Mesenchymal stem cell (in vitro differentiated cells and primary cell): ENCODE results near the gene CLASP1.

Experiments used
- DNase-seq: peaks from one replicate; pipeline ENCODE4 v3.0.0-alpha.2; 2013
- H2AFZ ChIP-seq: one replicate; pipeline ENCODE4 v1.6.1; 2013; ENCODE audit warnings: low read depth, mild to moderate bottlenecking, control low read depth, inconsistent platforms, low read length, moderate library complexity
- H2AK5ac ChIP-seq: 2 replicates; pipeline ENCODE4 v1.6.1; 2013; ENCODE audit warnings: low read length, moderate library complexity, mild to moderate bottlenecking, inconsistent platforms; ENCODE audit not compliant: severe bottlenecking
- H2BK120ac ChIP-seq: one replicate; pipeline ENCODE4 v1.6.1; 2013; ENCODE audit warnings: low read depth, mild to moderate bottlenecking, inconsistent platforms, low read length, moderate library complexity
- H2BK12ac ChIP-seq, 2 experiments: one replicate each; pipeline ENCODE4 v1.6.1; 2013; ENCODE audit warnings: inconsistent platforms in 2 of 2, low read length in 2 of 2, mild to moderate bottlenecking in 2 of 2, moderate library complexity in 2 of 2, control low read depth in 1 of 2
- H2BK15ac ChIP-seq: one replicate; pipeline ENCODE4 v1.6.1; 2013; ENCODE audit warnings: mild to moderate bottlenecking, low read depth, inconsistent platforms; ENCODE audit not compliant: poor library complexity, severe bottlenecking
- H2BK5ac ChIP-seq: 2 replicates; pipeline ENCODE4 v1.6.1; 2013; ENCODE audit warnings: low read depth, mild to moderate bottlenecking, low read length, control low read depth, inconsistent platforms; ENCODE audit not compliant: poor library complexity, severe bottlenecking
- H3K14ac ChIP-seq, 2 experiments: one replicate each; pipeline ENCODE4 v1.6.1; 2013; ENCODE audit warnings: inconsistent platforms in 2 of 2, low read length in 2 of 2, control low read depth in 1 of 2, mild to moderate bottlenecking in 1 of 2, moderate library complexity in 1 of 2
- H3K18ac ChIP-seq, 2 experiments: one replicate each; pipeline ENCODE4 v1.6.1; 2013; ENCODE audit warnings: inconsistent platforms in 2 of 2, low read length in 2 of 2, control low read depth in 1 of 2, low read depth in 1 of 2, mild to moderate bottlenecking in 1 of 2
- H3K23ac ChIP-seq, 2 experiments: one replicate each; pipeline ENCODE4 v1.6.1; 2013; ENCODE audit warnings: inconsistent platforms in 2 of 2, low read length in 2 of 2, mild to moderate bottlenecking in 2 of 2, moderate library complexity in 2 of 2, control low read depth in 1 of 2
- H3K27ac ChIP-seq: 2 replicates; pipeline ENCODE4 v1.5.1; 2013; ENCODE audit warnings: mild to moderate bottlenecking, moderate library complexity, low read length, control low read depth, inconsistent platforms; ENCODE audit not compliant: poor library complexity, severe bottlenecking
- H3K27me3 ChIP-seq, 2 experiments: 2 replicates each; pipeline versions ENCODE4 v1.6.1 to v1.7.0; 2013; ENCODE audit warnings: low read length in 2 of 2, mild to moderate bottlenecking in 2 of 2, moderate library complexity in 2 of 2, control low read depth in 1 of 2, inconsistent platforms in 1 of 2; ENCODE audit not compliant: control insufficient read depth in 1 of 2, insufficient read depth in 1 of 2
- H3K36me3 ChIP-seq, 2 experiments: 2 replicates each; pipeline versions ENCODE4 v1.6.1 to v1.7.0; 2013; ENCODE audit warnings: low read length in 2 of 2, control low read depth in 1 of 2, inconsistent platforms in 1 of 2, low read depth in 1 of 2, mild to moderate bottlenecking in 1 of 2; ENCODE audit not compliant: insufficient read depth in 2 of 2, control insufficient read depth in 1 of 2
- H3K4ac ChIP-seq, 2 experiments: one replicate each; pipeline ENCODE4 v1.6.1; 2013; ENCODE audit warnings: inconsistent platforms in 2 of 2, low read length in 2 of 2, mild to moderate bottlenecking in 2 of 2, moderate library complexity in 2 of 2, control low read depth in 1 of 2, low read depth in 1 of 2
- H3K4me1 ChIP-seq: 2 replicates; pipeline ENCODE4 v1.6.1; 2013; ENCODE audit warnings: low read depth, low read length, control low read depth; ENCODE audit not compliant: control insufficient read depth, insufficient read depth
- H3K4me2 ChIP-seq: 2 replicates; pipeline ENCODE4 v1.6.1; 2013; ENCODE audit warnings: low read length, mild to moderate bottlenecking, inconsistent platforms; ENCODE audit not compliant: poor library complexity, severe bottlenecking
- H3K4me3 ChIP-seq, 2 experiments: 2 replicates each; pipeline versions ENCODE4 v1.5.1 to v1.7.0; 2013; ENCODE audit warnings: low read length in 2 of 2, mild to moderate bottlenecking in 2 of 2, control low read depth in 1 of 2, low read depth in 1 of 2; ENCODE audit not compliant: insufficient read depth in 1 of 2
- H3K79me1 ChIP-seq: replicated peaks from 2 replicates; pipeline ENCODE4 v1.6.1; 2013; ENCODE audit warnings: mild to moderate bottlenecking, control low read depth, low read length, inconsistent platforms; ENCODE audit not compliant: poor library complexity, severe bottlenecking
- H3K9ac ChIP-seq: 2 replicates; pipeline ENCODE4 v1.7.0; 2013; ENCODE audit warnings: mild to moderate bottlenecking, low read length, moderate library complexity
- H3K9me3 ChIP-seq: 2 replicates; pipeline ENCODE4 v1.7.0; 2013; ENCODE audit warnings: mild to moderate bottlenecking, low read length; ENCODE audit not compliant: control insufficient read depth
- H4K8ac ChIP-seq: one replicate; pipeline ENCODE4 v1.6.1; 2013; ENCODE audit warnings: inconsistent platforms, mild to moderate bottlenecking, low read length, moderate library complexity
- H4K91ac ChIP-seq: one replicate; pipeline ENCODE4 v1.6.1; 2013; ENCODE audit warnings: mild to moderate bottlenecking, low read length, inconsistent platforms
- WGBS: methylation state at CpG from one replicate; pipeline ENCODE4 v1.1.7; 2013; ENCODE audit warnings: mixed read lengths; 5-methylcytosine and 5-hydroxymethylcytosine counted together

The CLASP1 gene

GRCh38 chr2:121368836-121369235, 280.4 kb downstream of the CLASP1 start:
- Histone ChIP-seq H2BK15ac (no peak overlapping the region), H2AFZ (no peak overlapping the region), H2AK5ac (no peak overlapping the region), H4K91ac (no peak overlapping the region), H3K4me1 (peaks cover 2% of the 10 kb centered on the region), H3K23ac (no peak overlapping the region), H2BK12ac (no peak overlapping the region), H2BK120ac (no peak overlapping the region), H3K14ac (no peak overlapping the region), H3K4ac (no peak overlapping the region), H3K36me3 (peaks cover 32 to 45% of the 10 kb centered on the region in 2 experiments), H3K18ac (no peak overlapping the region), H3K27me3 (no peaks in the 10 kb centered on the region), H4K8ac (no peak overlapping the region), H3K9ac (no peak overlapping the region), H3K4me2 (no peak overlapping the region), H3K9me3 (no peaks in the 10 kb centered on the region), H3K79me1 (peaks cover 11% of the 10 kb centered on the region), H2BK5ac (no peak overlapping the region), H3K4me3 (no peak overlapping the region), H3K27ac (no peak overlapping the region)
- peak; percentile 26 for DNase-seq

DNA sequence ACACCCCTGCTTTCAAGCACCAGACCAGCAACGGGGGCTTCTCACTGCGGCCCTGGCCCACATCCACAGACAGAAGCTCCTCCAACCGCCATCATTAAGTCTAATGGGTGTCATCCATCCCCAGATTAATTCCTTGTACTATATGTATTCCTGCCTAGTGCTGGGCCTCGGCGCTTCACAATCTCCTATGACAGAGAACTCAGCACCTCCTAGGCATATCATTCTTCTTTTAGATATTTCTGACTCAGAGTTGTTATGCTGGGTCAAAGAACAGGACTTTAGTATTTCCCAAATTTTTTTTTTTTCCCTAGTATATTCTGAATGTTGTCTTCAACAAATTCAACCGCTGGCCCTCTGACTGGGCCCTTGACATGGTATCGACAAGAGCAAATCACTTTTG, 281.1 kb downstream of the CLASP1 start:
- no peak overlapping the region for H2AK5ac ChIP-seq
- H2BK5ac ChIP-seq: no peak overlapping the region
- WGBS: 98% methylated on average over 5 of the region's 7 CpGs
- H3K4ac ChIP-seq: no peak overlapping the region
- H2BK120ac ChIP-seq: no peak overlapping the region
- no peak overlapping the region for H3K27ac ChIP-seq
- H3K9me3 ChIP-seq: no peaks in the 10 kb centered on the region
- H4K8ac ChIP-seq: no peak overlapping the region
- H3K4me2 ChIP-seq: no peak overlapping the region
- H4K91ac ChIP-seq: no peak overlapping the region
- no peaks in the 10 kb centered on the region for H3K27me3 ChIP-seq
- no peak overlapping the region for H3K23ac ChIP-seq
- H3K4me1 ChIP-seq: peaks cover 3% of the 10 kb centered on the region
- no peak for DNase-seq
- no peak overlapping the region for H3K9ac ChIP-seq
- H2BK12ac ChIP-seq: no peak overlapping the region
- peaks cover 10% of the 10 kb centered on the region for H3K79me1 ChIP-seq
- H3K14ac ChIP-seq: no peak overlapping the region
- no peak overlapping the region for H3K4me3 ChIP-seq
- H2BK15ac ChIP-seq: no peak overlapping the region
- peaks cover 34 to 48% of the 10 kb centered on the region in 2 experiments for H3K36me3 ChIP-seq
- H3K18ac ChIP-seq: no peak overlapping the region
- H2AFZ ChIP-seq: no peak overlapping the region

- no peak overlapping the region for H3K27ac ChIP-seq
- 98% methylated on average over 13 of the region's 26 CpGs for WGBS
- no peak overlapping the region for H2BK120ac ChIP-seq
- H3K4me1 ChIP-seq: peaks cover 3% of the 10 kb centered on the region
- no peak for DNase-seq
- H2BK15ac ChIP-seq: no peak overlapping the region
- H2AK5ac ChIP-seq: no peak overlapping the region
- no peaks in the 10 kb centered on the region for H3K27me3 ChIP-seq
- no peak overlapping the region for H3K4me3 ChIP-seq
- no peak overlapping the region for H3K4me2 ChIP-seq
- no peak overlapping the region for H4K91ac ChIP-seq
- H3K9me3 ChIP-seq: no peaks in the 10 kb centered on the region
- H4K8ac ChIP-seq: no peak overlapping the region
- H2BK12ac ChIP-seq: no peak overlapping the region
- H3K79me1 ChIP-seq: peaks cover 12% of the 10 kb centered on the region
- H2BK5ac ChIP-seq: no peak overlapping the region
- no peak overlapping the region for H3K4ac ChIP-seq
- no peak overlapping the region for H3K23ac ChIP-seq
- no peak overlapping the region for H3K14ac ChIP-seq
- no peak overlapping the region for H3K9ac ChIP-seq
- H3K18ac ChIP-seq: no peak overlapping the region
- H3K36me3 ChIP-seq: peaks cover 37 to 50% of the 10 kb centered on the region in 2 experiments
- no peak overlapping the region for H2AFZ ChIP-seq
Measured at GRCh38 chr2:121367246-121367900, 281.9 kb downstream of the CLASP1 start.

DNA sequence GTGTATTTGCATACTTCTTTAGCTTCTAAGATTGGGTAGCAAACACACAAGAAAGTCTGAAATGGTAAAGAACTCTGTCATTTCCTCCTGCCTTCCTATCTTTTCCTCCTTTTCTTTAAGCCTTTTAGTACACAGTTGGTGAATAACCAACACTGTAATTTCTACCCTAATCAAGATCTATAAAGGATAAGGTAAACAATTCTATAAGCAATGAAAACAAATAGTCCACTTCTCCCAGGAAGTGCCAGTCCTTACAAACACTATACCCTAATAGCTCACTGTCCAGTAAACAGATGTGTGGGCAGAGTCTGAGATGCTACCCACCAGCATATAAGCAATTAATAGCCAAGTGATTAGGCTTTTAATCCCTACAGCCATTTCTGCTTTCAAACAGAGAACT, 283.2 kb downstream of the CLASP1 start:
- Histone ChIP-seq H2BK5ac (no peak overlapping the region), H2BK120ac (no peak overlapping the region), H4K91ac (no peak overlapping the region), H3K4me3 (no peak overlapping the region), H2AFZ (no peak overlapping the region), H3K27ac (no peak overlapping the region), H3K4ac (no peak overlapping the region), H4K8ac (no peak overlapping the region), H2BK15ac (no peak overlapping the region), H3K27me3 (no peaks in the 10 kb centered on the region), H3K23ac (no peak overlapping the region), H3K79me1 (peaks cover 14% of the 10 kb centered on the region), H2AK5ac (no peak overlapping the region), H3K14ac (no peak overlapping the region), H3K4me1 (peaks cover 4% of the 10 kb centered on the region), H3K18ac (no peak overlapping the region), H3K9ac (no peak overlapping the region), H3K36me3 (peaks cover 40 to 54% of the 10 kb centered on the region in 2 experiments), H3K9me3 (no peaks in the 10 kb centered on the region), H3K4me2 (no peak overlapping the region), H2BK12ac (no peak overlapping the region)
- DNase-seq: no peak
